ENCODE measurements around the gene CUX1. TPM values are rescaled to one million over a fixed set of nuclear protein-coding genes. Genes with fewer than 3 reads are reported as not detected.

Gene CUX1
- total RNA-seq, 4 donors from 2014 or later: 42.8 to 59.0 (median 47.4) TPM

GRCh38 chr7:101875283-101875846, 57.9 kb downstream of the CUX1 start:
- no peak for TF ChIP-seq CTCF (IDR thresholded peaks at IDR 0.05; ENCODE audit: low read depth)

- no peak for TF ChIP-seq CTCF (IDR thresholded peaks at IDR 0.05; ENCODE audit: low read depth)
Observed at GRCh38 chr7:101877882-101878591, 60.6 kb downstream of the CUX1 start.

GRCh38 chr7:101878938-101879337, 61.5 kb downstream of the CUX1 start:
- no peak for TF ChIP-seq CTCF (IDR thresholded peaks at IDR 0.05; ENCODE audit: low read depth)

- TF ChIP-seq CTCF (IDR thresholded peaks at IDR 0.05; ENCODE audit: low read depth): no peak
Observed at GRCh38 chr7:101879565-101879964, 62.1 kb downstream of the CUX1 start.

- TF ChIP-seq CTCF (IDR thresholded peaks at IDR 0.05; ENCODE audit: low read depth): no peak
Observed at GRCh38 chr7:101880282-101881054, 63.0 kb downstream of the CUX1 start.

GRCh38 chr7:101882005-101882421, 64.6 kb downstream of the CUX1 start:
- TF ChIP-seq CTCF (IDR thresholded peaks at IDR 0.05; ENCODE audit: low read depth): no peak

Measured in subcutaneous adipose tissue (tissue), 4 donors.